Endothelial cell of umbilical vein (primary cell): ENCODE data around the gene PRMT2. TPM values are rescaled to one million over a fixed set of nuclear protein-coding genes. Genes with fewer than 3 reads are reported as not detected.

Experiments
- BruUV-seq: library from RNA; stranded (reverse); fragments of 400-500 nt; replicated peaks from 2 replicates; lab custom pipeline; 2021; lab: Mats Ljungman, UMichigan
- CTCF ChIA-PET: fragments of 300-600, 350-600 bp; sonication (Branson Sonifier 250); formaldehyde crosslinking; loops from one replicate; lab custom pipeline; 2021; ENCODE audit warnings: antibody characterized with exemption, inconsistent platforms; lab: Charles Lee
- POLR2A ChIA-PET: fragments of 300-600, 350-600 bp; sonication (Branson Sonifier 250); formaldehyde crosslinking; loops from one replicate; lab custom pipeline; 2021; ENCODE audit warnings: antibody characterized with exemption, inconsistent platforms; lab: Charles Lee
- DNase-seq: peaks from one replicate; pipeline ENCODE4 v3.0.0-alpha.2; 2011; ENCODE audit warnings: low read depth, low spot score
- FAIRE-seq: peaks from 2 replicates; lab custom pipeline; 2011; peaks lifted over from hg19 to GRCh38; lab: Jason Lieb, UNC
- H2AFZ ChIP-seq: 2 replicates; pipeline ENCODE4 v1.6.0; 2012; ENCODE audit warnings: low read depth, low read length, control low read depth, inconsistent platforms
- H3K27ac ChIP-seq: 2 replicates; pipeline ENCODE4 v1.5.1; 2011; ENCODE audit warnings: low read depth, mild to moderate bottlenecking, control low read depth, low read length, moderate library complexity; ENCODE audit not compliant: insufficient read depth
- H3K27me3 ChIP-seq, 2 experiments: 2 replicates each; pipeline versions ENCODE4 v1.6.0 to v1.6.1; 2011; ENCODE audit warnings: low read length in 2 of 2, mixed read lengths in 1 of 2; ENCODE audit not compliant: control insufficient read depth in 2 of 2, insufficient read depth in 2 of 2
- H3K36me3 ChIP-seq, 2 experiments: 2 replicates in 1 of 2; 3 replicates in 1 of 2; pipeline ENCODE4 v1.5.1; 2011; ENCODE audit warnings: low read length in 2 of 2, mild to moderate bottlenecking in 1 of 2, moderate library complexity in 1 of 2; ENCODE audit not compliant: control insufficient read depth in 2 of 2, insufficient read depth in 2 of 2; ENCODE audit errors: extremely low read depth in 1 of 2
- H3K4me1 ChIP-seq: 3 replicates; pipeline ENCODE4 v1.5.1; 2011; ENCODE audit warnings: mild to moderate bottlenecking, low read length; ENCODE audit not compliant: control insufficient read depth, insufficient read depth; ENCODE audit errors: extremely low read depth
- H3K4me2 ChIP-seq: 2 replicates; pipeline ENCODE4 v1.6.1; 2011; ENCODE audit warnings: low read length, control low read depth, mixed read lengths; ENCODE audit not compliant: insufficient read depth
- H3K4me3 ChIP-seq, 3 experiments: fragments of 200-600 bp in 1 of 3; sonication (generic), shearing (Covaris generic) in 1 of 3; replicated peaks in 1 of 3; 2 replicates each; pipeline ENCODE4 v1.5.1; 2011 to 2016; ENCODE audit warnings: control low read depth in 3 of 3, low read length in 3 of 3, mild to moderate bottlenecking in 2 of 3, inconsistent platforms in 1 of 3, low read depth in 1 of 3, moderate library complexity in 1 of 3; ENCODE audit not compliant: insufficient read depth in 1 of 3
- H3K79me2 ChIP-seq: 2 replicates; pipeline ENCODE4 v1.6.0; 2012; ENCODE audit warnings: low read length, inconsistent platforms; ENCODE audit not compliant: control insufficient read depth, insufficient read depth
- H3K9ac ChIP-seq: replicated peaks from 2 replicates; pipeline ENCODE3; 2011; ENCODE audit warnings: low read length, control low read depth; ENCODE audit not compliant: insufficient read depth; ENCODE audit errors: extremely low read depth
- H3K9me1 ChIP-seq: replicated peaks from 3 replicates; pipeline ENCODE4 v1.6.0; 2011; ENCODE audit warnings: mild to moderate bottlenecking, low read length; ENCODE audit not compliant: control insufficient read depth, insufficient read depth; ENCODE audit errors: extremely low read depth
- H3K9me3 ChIP-seq: replicated peaks from 2 replicates; pipeline ENCODE4 v1.5.1; 2012; ENCODE audit warnings: low read length, inconsistent platforms; ENCODE audit not compliant: control insufficient read depth, insufficient read depth
- H4K20me1 ChIP-seq: replicated peaks from 2 replicates; pipeline ENCODE3; 2011; ENCODE audit warnings: mild to moderate bottlenecking, low read length; ENCODE audit not compliant: control insufficient read depth, insufficient read depth; ENCODE audit errors: extremely low read depth
- CTCF ChIP-seq, 2 donors: IDR thresholded peaks; 1 replicate in 1 of 2; 2 replicates in 1 of 2; pipeline ENCODE4 v1.5.1; 2011; ENCODE audit warnings: low read length in 2 of 2, mild to moderate bottlenecking in 2 of 2, moderate library complexity in 2 of 2, control low read depth in 1 of 2, inconsistent platforms in 1 of 2, low read depth in 1 of 2; ENCODE audit not compliant: insufficient read depth in 1 of 2; ENCODE audit errors: extremely low read depth in 1 of 2
- EZH2 ChIP-seq: IDR thresholded peaks from 2 replicates; pipeline ENCODE4 v1.6.1; 2012; ENCODE audit warnings: borderline replicate concordance, low read depth, mild to moderate bottlenecking, moderate library complexity, low read length, inconsistent platforms; ENCODE audit not compliant: severe bottlenecking
- FOS ChIP-seq: IDR thresholded peaks from 2 replicates; pipeline ENCODE4 v1.6.1; 2011; ENCODE audit warnings: mild to moderate bottlenecking, low read length, moderate library complexity, borderline replicate concordance; ENCODE audit not compliant: insufficient read depth
- GATA2 ChIP-seq: IDR thresholded peaks from 2 replicates; pipeline ENCODE4 v1.7.0; 2011; ENCODE audit warnings: low read depth, mild to moderate bottlenecking, moderate library complexity, mixed read lengths, low read length; ENCODE audit not compliant: insufficient read length, insufficient read depth
- JUN ChIP-seq: IDR thresholded peaks from 2 replicates; pipeline ENCODE4 v1.6.1; 2011; ENCODE audit warnings: borderline replicate concordance, low read depth; ENCODE audit not compliant: insufficient read length, insufficient read depth
- MAX ChIP-seq: IDR thresholded peaks from 2 replicates; pipeline ENCODE4 v1.6.1; 2011; ENCODE audit not compliant: insufficient read depth, insufficient read length
- MYC ChIP-seq: IDR thresholded peaks from one replicate; pipeline ENCODE4 v1.6.1; 2011; ENCODE audit warnings: mild to moderate bottlenecking, low read depth, low read length
- POLR2A ChIP-seq: IDR thresholded peaks from 2 replicates; pipeline ENCODE4 v1.6.1; 2012; ENCODE audit warnings: low read depth, mild to moderate bottlenecking, control low read depth, low read length
- POLR2AphosphoS5 ChIP-seq: IDR thresholded peaks from 2 replicates; pipeline ENCODE4 v1.6.1; 2012; ENCODE audit warnings: low read depth, mild to moderate bottlenecking, control low read depth, low read length, moderate library complexity; ENCODE audit not compliant: insufficient read depth
- dilution Hi-C: fragments of 300-500 bp; cut with MboI; formaldehyde crosslinking; loops from one replicate; pipeline ENCODE4 v1.15.0; 2019; ENCODE audit warnings: low sequenced_read_pairs; ENCODE audit not compliant: extremely low pct_ligation_motif_present
- intact Hi-C: fragments of 100-400 bp; cut with micrococcal nuclease; formaldehyde crosslinking; loops from one replicate; pipeline ENCODE4 v1.10.0; 2022
- polyA plus RNA-seq, 4 experiments: library from polyadenylated mRNA; depleted of rRNA in 3 of 4; stranded (reverse) in 3 of 4; unstranded in 1 of 4; fragments of >200 nt; gene quantifications; 2 replicates each; pipeline versions ENCODE4 v1.2.1 to v1.2.3, GENCODE V29; 2011 to 2012; ENCODE audit warnings: missing spikeins in 1 of 4
- total RNA-seq: library from RNA; stranded (reverse); gene quantifications from 2 replicates; pipeline ENCODE4 v1.2.3, GENCODE V29; 2021

Gene PRMT2
- total and polyA plus RNA-seq, 2 donors (not counting 3 experiments of a cell fraction or from before 2014, with no cell fraction given), result 125 to 193 TPM

- no peak for DNase-seq
- Histone ChIP-seq H3K4me1 (no peaks in the 10 kb centered on the region), H3K36me3 (peaks cover 49 to 63% of the 10 kb centered on the region in 2 experiments), H4K20me1 (no peaks in the 10 kb centered on the region), H3K79me2 (peaks cover 20% of the 10 kb centered on the region), H3K9me3 (no peaks in the 10 kb centered on the region), H3K9me1 (no peaks in the 10 kb centered on the region), H3K4me3 (no peak overlapping the region), H3K27ac (no peak overlapping the region), H3K27me3 (no peaks in the 10 kb centered on the region), H2AFZ (no peak overlapping the region), H3K9ac (no peak overlapping the region), H3K4me2 (no peak overlapping the region)
- TF ChIP-seq MAX, result no peak
- TF ChIP-seq EZH2, result no peak
- TF ChIP-seq GATA2, result no peak
- TF ChIP-seq FOS, result no peak
- no peak for TF ChIP-seq POLR2AphosphoS5
- no peak for TF ChIP-seq JUN
- TF ChIP-seq CTCF (IDR thresholded peaks at IDR 0.05; ENCODE audit: extremely low read depth in 1 of 2, insufficient read depth in 1 of 2, low read depth in 1 of 2, low read length in 2 of 2), result no peak
- no peak for TF ChIP-seq MYC
- no peak for TF ChIP-seq POLR2A
- no peak for FAIRE-seq
- dilution Hi-C loops, result no loop called here
- intact Hi-C loops, result no loop called here
- BruUV-seq, result no TSS peak
- POLR2A ChIA-PET, result no interaction called here
- CTCF ChIA-PET, result no interaction called here
Measured at GRCh38 chr21:46648539-46648938, 13.1 kb downstream of the PRMT2 start.
